ENCODE measurements around the gene NME3.

The NME3 gene

DNA sequence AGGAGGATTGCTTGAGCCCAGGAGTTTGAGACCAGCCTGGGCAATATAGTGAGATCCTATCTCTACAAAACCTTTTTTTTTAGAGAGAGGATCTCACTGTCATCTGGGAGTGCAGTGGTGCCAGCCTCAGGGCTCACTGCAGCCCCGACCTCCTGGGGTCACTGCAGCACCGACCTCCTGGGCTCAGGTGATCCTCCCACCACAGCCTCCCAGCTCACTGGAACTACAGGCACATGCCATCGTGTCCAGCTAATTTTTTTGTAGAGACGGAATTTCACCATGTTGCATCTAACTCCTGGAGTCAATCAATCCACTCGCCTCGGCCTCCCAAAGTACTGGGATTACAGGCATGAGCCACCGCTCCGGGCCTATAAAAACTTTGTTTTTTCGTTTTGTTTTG is 50.0 kb downstream of the NME3 start:
- no peak for DNase-seq
